ENCODE data around the gene CAMTA1.

Gene CAMTA1

GRCh38 chr1:6941786-6942185 lies 156.5 kb downstream of the CAMTA1 start:
- DNase-seq: no peak

- no peak for DNase-seq
Measured at GRCh38 chr1:6942990-6943389, 157.7 kb downstream of the CAMTA1 start.

GRCh38 chr1:6944434-6944833 lies 159.2 kb downstream of the CAMTA1 start:
- DNase-seq: no peak

- no peak for DNase-seq
Measured at GRCh38 chr1:6947952-6948351, 162.7 kb downstream of the CAMTA1 start.

GRCh38 chr1:6948416-6948815 lies 163.2 kb downstream of the CAMTA1 start:
- no peak for DNase-seq

GRCh38 chr1:6948861-6949260 lies 163.6 kb downstream of the CAMTA1 start:
- DNase-seq: no peak

GRCh38 chr1:6950001-6950765 lies 164.9 kb downstream of the CAMTA1 start:
- DNase-seq: no peak

- no peak for DNase-seq
Measured at GRCh38 chr1:6951536-6951935, 166.3 kb downstream of the CAMTA1 start.

- DNase-seq: no peak
Measured at GRCh38 chr1:6953216-6953615, 168.0 kb downstream of the CAMTA1 start.

GRCh38 chr1:6953907-6954364 lies 168.7 kb downstream of the CAMTA1 start:
- no peak for DNase-seq

- DNase-seq: no peak
Measured at GRCh38 chr1:6954591-6954990, 169.3 kb downstream of the CAMTA1 start.

- no peak for DNase-seq
Measured at GRCh38 chr1:6955357-6956094, 170.3 kb downstream of the CAMTA1 start.

- DNase-seq: no peak
Measured at GRCh38 chr1:6956488-6957159, 171.4 kb downstream of the CAMTA1 start.

GRCh38 chr1:6957341-6957740 lies 172.1 kb downstream of the CAMTA1 start:
- no peak for DNase-seq

GRCh38 chr1:6958407-6959030 lies 173.3 kb downstream of the CAMTA1 start:
- no peak for DNase-seq

GRCh38 chr1:6959491-6959890 lies 174.2 kb downstream of the CAMTA1 start:
- no peak for DNase-seq

GRCh38 chr1:6960291-6960811 lies 175.1 kb downstream of the CAMTA1 start:
- DNase-seq: no peak

- DNase-seq: no peak
Measured at GRCh38 chr1:6960860-6961259, 175.6 kb downstream of the CAMTA1 start.

GRCh38 chr1:6961289-6961688 lies 176.0 kb downstream of the CAMTA1 start:
- no peak for DNase-seq

GRCh38 chr1:6961905-6962477 lies 176.7 kb downstream of the CAMTA1 start:
- no peak for DNase-seq

- no peak for DNase-seq
Measured at GRCh38 chr1:6962478-6962995, 177.3 kb downstream of the CAMTA1 start.

Measured in GOT3 (cell line).